Adrenal gland (tissue), 12 donors: ENCODE results near the gene RNASE4. TPM values are rescaled to one million over a fixed set of nuclear protein-coding genes. Genes with fewer than 3 reads are reported as not detected.

ENCODE experiments used
- DNase-seq, 7 donors: peaks; one replicate each; pipeline ENCODE4 v3.0.0-alpha.2; 2019 to 2020
- H3K27ac ChIP-seq, 5 donors: fragments of 200-600 bp; sonication (generic) in 4 of 5; 1 replicate in 3 of 5; 2 replicates in 2 of 5; pipeline versions ENCODE4 v1.5.1 to v1.8.0; 2016 to 2020; ENCODE audit warnings: mild to moderate bottlenecking in 1 of 5
- H3K27me3 ChIP-seq: fragments of 200-600 bp; 2 replicates; pipeline ENCODE4 v1.8.0; 2021
- H3K36me3 ChIP-seq, 2 donors: fragments of 200-600 bp; replicated peaks in 1 of 2; 1 replicate in 1 of 2; 2 replicates in 1 of 2; pipeline versions ENCODE4 v1.5.1 to v1.8.0; 2018 to 2022
- H3K4me1 ChIP-seq, 2 donors: fragments of 200-600 bp; replicated peaks in 1 of 2; 1 replicate in 1 of 2; 2 replicates in 1 of 2; pipeline versions ENCODE4 v1.5.1 to v1.8.0; 2018 to 2021
- H3K4me3 ChIP-seq, 4 donors: fragments of 200-600 bp; sonication (generic) in 3 of 4; one replicate each; pipeline ENCODE4 v1.5.1; 2016 to 2018
- H3K9me3 ChIP-seq, 3 donors: fragments of 200-600 bp; sonication (generic) in 1 of 3; replicated peaks in 1 of 3; 1 replicate in 2 of 3; 2 replicates in 1 of 3; pipeline versions ENCODE4 v1.5.1 to v1.8.0; 2016 to 2021
- POLR2A ChIP-seq, 2 donors: fragments of 450-650 bp; IDR thresholded peaks; one replicate each; pipeline ENCODE4 v1.6.1; 2017; ENCODE audit warnings: antibody characterized with exemption in 2 of 2, mild to moderate bottlenecking in 2 of 2, moderate library complexity in 1 of 2
- WGBS, 4 donors: extraction: QIAGEN DNeasy Blood & Tissue Kit in 2 of 4; methylation state at CpG; one replicate each; pipeline versions ENCODE4 v1.1.5 to v1.1.7; 2013 to 2017; 5-methylcytosine and 5-hydroxymethylcytosine counted together
- intact Hi-C, 2 donors: fragments of 100-400 bp; cut with DNase I; formaldehyde crosslinking; loops; one replicate each; pipeline versions ENCODE4 v1.14.1 to v1.15.0; 2022 to 2023
- polyA plus RNA-seq, 3 donors: library from polyadenylated mRNA; stranded (reverse); fragments of 200-250 nt in 2 of 3; fragments of 350-450 nt in 1 of 3; fragmentation: Illumina TruSeq in 1 of 3; extraction: RNeasy Lipid Tissue Mini Kit (QIAGEN cat#74804) in 1 of 3; gene quantifications; one replicate each; pipeline ENCODE4 v1.2.3, GENCODE V29; 2013 to 2014
- total RNA-seq, 9 donors: library from RNA; depleted of rRNA in 4 of 9; stranded (reverse); fragments of >200 nt in 4 of 9; fragments of 120-200 nt in 1 of 9; fragmentation: NEBNext Ultra II Directional in 1 of 9; extraction: Animal tissue kit (Norgen Biotek cat#: 25700) in 1 of 9; gene quantifications; one replicate each; pipeline versions ENCODE4 v1.1.0 to v1.2.4, GENCODE V29; 2013 to 2023
- TF ChIP-seq, protein P1 (sequence below), 6 experiments: fragments of 450-650 bp in 4 of 6; fragments of 200-600 bp in 2 of 6; sonication (generic) in 1 of 6; IDR thresholded peaks; 1 replicate in 5 of 6; 2 replicates in 1 of 6; pipeline versions ENCODE4 v1.5.1 to v1.8.0; 2016 to 2021; ENCODE audit warnings: antibody characterized with exemption in 6 of 6, mild to moderate bottlenecking in 2 of 6, moderate library complexity in 1 of 6
- donor health status: healthy with polysubstance abuse.
- donor health status: Bipolar disorder and iron deficiency.
- donor health status: DM: yes; HTN: yes; CAD: no.
- donor health status: DM: no; HTN: no; CAD: no.
- donor health status: DM: no; HTN: no; CAD: no.
- donor health status: DM: yes; HTN: yes; CAD: no.

Gene RNASE4
- total and polyA plus RNA-seq, 12 donors: 1.2 to 24.9 (median 7.8) TPM

- Histone ChIP-seq H3K4me3 (no peak overlapping the region), H3K27me3 (peaks cover 7% of the 10 kb centered on the region), H3K36me3 (no peaks in the 10 kb centered on the region), H3K9me3 (no peaks in the 10 kb centered on the region), H3K4me1 (no peaks in the 10 kb centered on the region), H3K27ac (peak overlapping the region in 3 of 5 donors; percentile 16 to 34 (median 17))
- intact Hi-C loops: no loop called here
- TF ChIP-seq, protein P1, sequence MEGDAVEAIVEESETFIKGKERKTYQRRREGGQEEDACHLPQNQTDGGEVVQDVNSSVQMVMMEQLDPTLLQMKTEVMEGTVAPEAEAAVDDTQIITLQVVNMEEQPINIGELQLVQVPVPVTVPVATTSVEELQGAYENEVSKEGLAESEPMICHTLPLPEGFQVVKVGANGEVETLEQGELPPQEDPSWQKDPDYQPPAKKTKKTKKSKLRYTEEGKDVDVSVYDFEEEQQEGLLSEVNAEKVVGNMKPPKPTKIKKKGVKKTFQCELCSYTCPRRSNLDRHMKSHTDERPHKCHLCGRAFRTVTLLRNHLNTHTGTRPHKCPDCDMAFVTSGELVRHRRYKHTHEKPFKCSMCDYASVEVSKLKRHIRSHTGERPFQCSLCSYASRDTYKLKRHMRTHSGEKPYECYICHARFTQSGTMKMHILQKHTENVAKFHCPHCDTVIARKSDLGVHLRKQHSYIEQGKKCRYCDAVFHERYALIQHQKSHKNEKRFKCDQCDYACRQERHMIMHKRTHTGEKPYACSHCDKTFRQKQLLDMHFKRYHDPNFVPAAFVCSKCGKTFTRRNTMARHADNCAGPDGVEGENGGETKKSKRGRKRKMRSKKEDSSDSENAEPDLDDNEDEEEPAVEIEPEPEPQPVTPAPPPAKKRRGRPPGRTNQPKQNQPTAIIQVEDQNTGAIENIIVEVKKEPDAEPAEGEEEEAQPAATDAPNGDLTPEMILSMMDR (IDR thresholded peaks at IDR 0.05): no peak
- DNase-seq: no peak
- 58 to 100% (median 77%) methylated on average over 1 of the region's 1 CpG for WGBS, 4 donors
Measured at GRCh38 chr14:20726531-20726930, 42.2 kb downstream of the RNASE4 start.

DNA sequence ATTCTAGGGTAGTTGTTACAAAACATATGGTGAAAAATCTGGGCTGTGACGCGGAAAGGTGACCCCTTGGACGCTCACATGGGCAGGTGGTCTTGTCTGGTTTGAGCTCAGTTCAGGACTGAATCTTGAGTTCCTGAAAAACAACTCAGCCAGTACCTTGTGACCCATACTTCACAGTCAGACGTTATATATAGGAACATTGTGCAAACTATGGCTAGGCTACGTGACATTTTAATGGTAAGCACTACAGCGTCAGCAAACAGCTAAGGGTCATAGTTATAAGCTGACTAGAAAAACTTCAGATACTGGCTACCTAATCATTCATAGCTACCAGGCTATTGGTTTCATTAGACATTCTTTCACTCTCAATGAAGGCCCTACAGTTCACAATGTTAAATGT lies 46.5 kb downstream of the RNASE4 start:
- Histone ChIP-seq H3K4me3 (no peak overlapping the region), H3K27me3 (no peaks in the 10 kb centered on the region), H3K4me1 (no peaks in the 10 kb centered on the region), H3K36me3 (no peaks in the 10 kb centered on the region), H3K9me3 (no peaks in the 10 kb centered on the region), H3K27ac (no peak overlapping the region)
- DNase-seq: peak in 1 of 7 donors; percentile 11
- WGBS, 4 donors: 66 to 74% (median 68%) methylated on average over 6 of the region's 6 CpGs
- intact Hi-C loops: no loop called here
- no peak for TF ChIP-seq POLR2A (IDR thresholded peaks at IDR 0.05)
- TF ChIP-seq, protein P1 (IDR thresholded peaks at IDR 0.05): no peak

DNA sequence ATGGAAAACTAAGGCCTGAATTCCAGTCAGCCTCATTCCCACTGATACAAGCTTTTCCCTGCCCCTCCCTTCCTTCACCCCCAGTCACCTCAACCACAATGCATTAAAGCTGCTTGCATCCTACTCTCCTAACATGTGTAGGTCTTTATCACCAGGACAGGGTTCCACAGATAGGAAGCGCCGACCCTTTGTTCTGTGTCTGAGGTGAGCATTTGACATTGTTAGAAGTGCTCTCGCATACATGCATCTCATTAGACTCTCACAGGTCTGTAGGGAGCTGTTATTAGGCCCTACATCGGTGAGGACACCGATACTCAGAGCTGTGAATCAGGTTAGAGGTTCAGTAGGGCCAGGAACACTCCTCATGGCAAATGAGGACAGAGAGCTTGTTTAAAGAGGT lies 48.1 kb downstream of the RNASE4 start:
- intact Hi-C loops: no loop called here
- no peak overlapping the region for H3K4me3 ChIP-seq
- TF ChIP-seq POLR2A (IDR thresholded peaks at IDR 0.05): no peak
- TF ChIP-seq, protein P1 (IDR thresholded peaks at IDR 0.05): no peak
- peak overlapping the region in 3 of 5 donors; percentile 6 to 19 (median 7) for H3K27ac ChIP-seq
- no peaks in the 10 kb centered on the region for H3K9me3 ChIP-seq
- no peaks in the 10 kb centered on the region for H3K4me1 ChIP-seq
- H3K27me3 ChIP-seq: no peaks in the 10 kb centered on the region
- no peaks in the 10 kb centered on the region for H3K36me3 ChIP-seq
- DNase-seq: no peak
- WGBS, 4 donors: 87 to 97% (median 91%) methylated on average over 5 of the region's 5 CpGs

- peak in 2 of 7 donors; percentile 13 to 18 for DNase-seq
- H3K4me1 ChIP-seq: no peaks in the 10 kb centered on the region
- no peaks in the 10 kb centered on the region for H3K27me3 ChIP-seq
- H3K27ac ChIP-seq: peak overlapping the region in 3 of 5 donors; percentile 7 to 52 (median 19)
- no peaks in the 10 kb centered on the region for H3K36me3 ChIP-seq
- intact Hi-C loops: no loop called here
- TF ChIP-seq, protein P1 (IDR thresholded peaks at IDR 0.05): no peak
- no peak for TF ChIP-seq POLR2A (IDR thresholded peaks at IDR 0.05)
- 51 to 57% (median 54%) methylated on average over 6 of the region's 6 CpGs for WGBS, 4 donors
- H3K9me3 ChIP-seq: no peaks in the 10 kb centered on the region
- H3K4me3 ChIP-seq: no peak overlapping the region
Measured at GRCh38 chr14:20732979-20733635, 48.7 kb downstream of the RNASE4 start.
